ENCODE results near the gene IFT122. TPM values are rescaled to one million over a fixed set of nuclear protein-coding genes. Genes with fewer than 3 reads are reported as not detected.

Gene IFT122
- total and polyA plus RNA-seq, 7 donors, result 4.2 to 21.4 (median 15.8) TPM

- Histone ChIP-seq H3K9me3 (no peaks in the 10 kb centered on the region), H3K4me3 (no peak overlapping the region), H3K27me3 (no peaks in the 10 kb centered on the region), H3K27ac (no peak overlapping the region), H3K4me1 (no peaks in the 10 kb centered on the region), H3K36me3 (no peaks in the 10 kb centered on the region)
- TF ChIP-seq POLR2AphosphoS5 (IDR thresholded peaks at IDR 0.05), result no peak
- TF ChIP-seq EP300 (IDR thresholded peaks at IDR 0.05), result no peak
- no peak for TF ChIP-seq CTCF (IDR thresholded peaks at IDR 0.05)
- no peak for TF ChIP-seq POLR2A (IDR thresholded peaks at IDR 0.05)
- WGBS, 2 donors, result 77 to 80% methylated on average over 12 of the region's 12 CpGs
- DNase-seq, result no peak
- intact Hi-C loops (cut with DNase I), result no loop called here
These were observed 86.3 kb downstream of the IFT122 start for GRCh38 chr3:129526121-129526900.

GRCh38 chr3:129527262-129527661 is 87.2 kb downstream of the IFT122 start:
- TF ChIP-seq POLR2AphosphoS5 (IDR thresholded peaks at IDR 0.05), result no peak
- no peak for TF ChIP-seq POLR2A (IDR thresholded peaks at IDR 0.05)
- TF ChIP-seq CTCF (IDR thresholded peaks at IDR 0.05), result no peak
- no peak for TF ChIP-seq EP300 (IDR thresholded peaks at IDR 0.05)
- WGBS, 2 donors, result 90 to 94% methylated on average over 11 of the region's 11 CpGs
- DNase-seq, result no peak
- Histone ChIP-seq H3K36me3 (no peaks in the 10 kb centered on the region), H3K4me1 (no peaks in the 10 kb centered on the region), H3K27ac (no peak overlapping the region), H3K4me3 (no peak overlapping the region), H3K27me3 (no peaks in the 10 kb centered on the region), H3K9me3 (no peaks in the 10 kb centered on the region)
- intact Hi-C loops (cut with DNase I), result no loop called here

DNA sequence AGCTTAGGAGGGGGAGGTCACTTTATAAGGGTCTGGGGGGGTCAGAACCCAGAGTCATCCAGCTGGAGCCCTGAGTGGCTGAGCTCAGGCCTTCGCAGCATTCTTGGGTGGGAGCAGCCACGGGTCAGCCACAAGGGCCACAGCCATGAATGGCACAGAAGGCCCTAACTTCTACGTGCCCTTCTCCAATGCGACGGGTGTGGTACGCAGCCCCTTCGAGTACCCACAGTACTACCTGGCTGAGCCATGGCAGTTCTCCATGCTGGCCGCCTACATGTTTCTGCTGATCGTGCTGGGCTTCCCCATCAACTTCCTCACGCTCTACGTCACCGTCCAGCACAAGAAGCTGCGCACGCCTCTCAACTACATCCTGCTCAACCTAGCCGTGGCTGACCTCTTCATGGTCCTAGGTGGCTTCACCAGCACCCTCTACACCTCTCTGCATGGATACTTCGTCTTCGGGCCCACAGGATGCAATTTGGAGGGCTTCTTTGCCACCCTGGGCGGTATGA is 88.6 kb downstream of the IFT122 start, which contains the start of gene RHO:
TSS of gene RHO (plus strand) at position 51 of the 512 bp plus-strand sequence. CDS start at position 146, 95 bp downstream.
- H3K9me3 ChIP-seq, result no peaks in the 10 kb centered on the region
- H3K27me3 ChIP-seq, result no peaks in the 10 kb centered on the region
- DNase-seq, result no peak
- 94 to 95% methylated on average over 18 of the region's 18 CpGs for WGBS, 2 donors
- TF ChIP-seq EP300 (IDR thresholded peaks at IDR 0.05) (no peak), POLR2A (IDR thresholded peaks at IDR 0.05) (no peak), POLR2AphosphoS5 (IDR thresholded peaks at IDR 0.05) (no peak), CTCF (IDR thresholded peaks at IDR 0.05) (no peak)
- H3K4me3 ChIP-seq, result no peak within 1 kb of the TSS
- H3K27ac ChIP-seq, result no peak within 1 kb of the TSS
- no peaks in the 10 kb centered on the region for H3K36me3 ChIP-seq
- H3K4me1 ChIP-seq, result no peaks in the 10 kb centered on the region
- intact Hi-C loops (cut with DNase I), result no loop called here

DNA sequence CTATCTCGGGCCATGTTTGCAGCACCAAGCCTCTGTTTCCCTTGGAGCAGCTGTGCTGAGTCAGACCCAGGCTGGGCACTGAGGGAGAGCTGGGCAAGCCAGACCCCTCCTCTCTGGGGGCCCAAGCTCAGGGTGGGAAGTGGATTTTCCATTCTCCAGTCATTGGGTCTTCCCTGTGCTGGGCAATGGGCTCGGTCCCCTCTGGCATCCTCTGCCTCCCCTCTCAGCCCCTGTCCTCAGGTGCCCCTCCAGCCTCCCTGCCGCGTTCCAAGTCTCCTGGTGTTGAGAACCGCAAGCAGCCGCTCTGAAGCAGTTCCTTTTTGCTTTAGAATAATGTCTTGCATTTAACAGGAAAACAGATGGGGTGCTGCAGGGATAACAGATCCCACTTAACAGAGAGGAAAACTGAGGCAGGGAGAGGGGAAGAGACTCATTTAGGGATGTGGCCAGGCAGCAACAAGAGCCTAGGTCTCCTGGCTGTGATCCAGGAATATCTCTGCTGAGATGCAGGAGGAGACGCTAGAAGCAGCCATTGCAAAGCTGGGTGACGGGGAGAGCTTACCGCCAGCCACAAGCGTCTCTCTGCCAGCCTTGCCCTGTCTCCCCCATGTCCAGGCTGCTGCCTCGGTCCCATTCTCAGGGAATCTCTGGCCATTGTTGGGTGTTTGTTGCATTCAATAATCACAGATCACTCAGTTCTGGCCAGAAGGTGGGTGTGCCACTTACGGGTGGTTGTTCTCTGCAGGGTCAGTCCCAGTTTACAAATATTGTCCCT is 89.6 kb downstream of the IFT122 start:
- no peaks in the 10 kb centered on the region for H3K36me3 ChIP-seq

More for the DNA sequence above, 89.6 kb downstream of the IFT122 start:
- Histone ChIP-seq H3K4me3 (no peak overlapping the region), H3K27ac (no peak overlapping the region), H3K4me1 (no peaks in the 10 kb centered on the region), H3K27me3 (no peaks in the 10 kb centered on the region), H3K9me3 (no peaks in the 10 kb centered on the region)
- intact Hi-C loops (cut with DNase I), result no loop called here
- WGBS, 2 donors, result 84 to 88% methylated on average over 12 of the region's 12 CpGs
- no peak for DNase-seq
- no peak for TF ChIP-seq POLR2AphosphoS5 (IDR thresholded peaks at IDR 0.05)
- no peak for TF ChIP-seq CTCF (IDR thresholded peaks at IDR 0.05)
- no peak for TF ChIP-seq POLR2A (IDR thresholded peaks at IDR 0.05)
- TF ChIP-seq EP300 (IDR thresholded peaks at IDR 0.05), result no peak
